ENCODE results near the gene PDE1A.

- TF ChIP-seq KDM1A (IDR thresholded peaks at IDR 0.05; ENCODE audit: borderline replicate concordance): no peak
- TF ChIP-seq CTCF (IDR thresholded peaks at IDR 0.05 in 2 of 3, conservative IDR thresholded peaks at IDR 0.05 in 1 of 3; ENCODE audit: control insufficient read depth in 2 of 3, extremely low read depth in 1 of 3, insufficient read depth in 1 of 3, low read depth in 3 of 3, low read length in 3 of 3): no peak
- TF ChIP-seq MAX (IDR thresholded peaks at IDR 0.05; ENCODE audit: low read depth, low read length): no peak
- TF ChIP-seq POLR2A (IDR thresholded peaks at IDR 0.05; ENCODE audit: low read depth, low read length): no peak
- no peak for TF ChIP-seq JUNB (IDR thresholded peaks at IDR 0.05)
- TF ChIP-seq ZNF274 (IDR thresholded peaks at IDR 0.05; ENCODE audit: insufficient read depth, insufficient read length): no peak
- TF ChIP-seq CHD4 (IDR thresholded peaks at IDR 0.05): no peak
- TF ChIP-seq SUZ12 (IDR thresholded peaks at IDR 0.05; ENCODE audit: unreplicated experiment): no peak
- TF ChIP-seq HCFC1 (IDR thresholded peaks at IDR 0.05; ENCODE audit: low read length): no peak
- no peak for TF ChIP-seq E2F8 (IDR thresholded peaks at IDR 0.05; ENCODE audit: low read depth, partially characterized antibody)
- no peak for TF ChIP-seq ELK1 (IDR thresholded peaks at IDR 0.05; ENCODE audit: low read depth, low read length)
- TF ChIP-seq STAT1 (conservative IDR thresholded peaks at IDR 0.05): no peak
- no peak for TF ChIP-seq TCF7 (IDR thresholded peaks at IDR 0.05; ENCODE audit: borderline replicate concordance)
- no peak for TF ChIP-seq PAX8 (IDR thresholded peaks at IDR 0.05)
These were observed 164.9 kb downstream of the PDE1A start for GRCh38 chr2:182261860-182262387.

All from GM12878 (cell line).